ENCODE data around the gene COMT.

- TF ChIP-seq CTCF (IDR thresholded peaks at IDR 0.05 in 4 of 5, conservative IDR thresholded peaks at IDR 0.05 in 1 of 5): no peak
- TF ChIP-seq POLR2A (IDR thresholded peaks at IDR 0.05): no peak
These were observed 20.3 kb downstream of the COMT start for GRCh38 chr22:19961868-19962245.
